Spinal cord (tissue), 10 donors: ENCODE results near the gene CBFA2T2. TPM values are rescaled to one million over a fixed set of nuclear protein-coding genes. Genes with fewer than 3 reads are reported as not detected.

Experiments used
- DNase-seq, 6 donors: peaks; one replicate each; pipeline versions ENCODE4 v3.0.0 to v3.0.0-alpha.2; 2013 to 2015; ENCODE audit warnings: low spot score in 6 of 6, low read depth in 4 of 6
- H3K27ac ChIP-seq: one replicate; pipeline ENCODE4 v1.5.1; 2013; ENCODE audit warnings: low read depth, low read length, control low read depth
- H3K27me3 ChIP-seq: one replicate; pipeline ENCODE4 v1.6.1; 2013; ENCODE audit warnings: low read length; ENCODE audit not compliant: control insufficient read depth, insufficient read depth
- H3K36me3 ChIP-seq: one replicate; pipeline ENCODE4 v1.6.1; 2013; ENCODE audit warnings: low read length; ENCODE audit not compliant: control insufficient read depth, insufficient read depth
- H3K4me1 ChIP-seq: one replicate; pipeline ENCODE4 v1.6.1; 2013; ENCODE audit warnings: low read length; ENCODE audit not compliant: control insufficient read depth, insufficient read depth
- H3K4me3 ChIP-seq: one replicate; pipeline ENCODE4 v1.5.1; 2013; ENCODE audit warnings: low read depth, low read length, control low read depth
- H3K9me3 ChIP-seq: one replicate; pipeline ENCODE4 v1.6.1; 2013; ENCODE audit warnings: low read length; ENCODE audit not compliant: control insufficient read depth, insufficient read depth
- WGBS: methylation state at CpG from one replicate; pipeline ENCODE4 v1.1.5; 2013; ENCODE audit warnings: missing lambda C conversion rate; ENCODE audit not compliant: insufficient coverage; 5-methylcytosine and 5-hydroxymethylcytosine counted together
- polyA plus RNA-seq, 2 donors: library from polyadenylated mRNA; unstranded; fragments of 120-200 nt; gene quantifications; one replicate each; pipeline ENCODE4 v1.2.1, GENCODE V29; 2013; ENCODE audit not compliant: insufficient read length in 2 of 2
- total RNA-seq, 2 donors: library from RNA; depleted of rRNA in 1 of 2; stranded (reverse); fragments of 120-200 nt in 1 of 2; fragments of >200 nt in 1 of 2; gene quantifications; one replicate each; pipeline versions ENCODE4 v1.2.3 to v1.2.4, GENCODE V29; 2013 to 2014
- donor health status: healthy.

The CBFA2T2 gene
- total and polyA plus RNA-seq, 4 donors: 14.5 to 33.3 (median 19.1) TPM

DNA sequence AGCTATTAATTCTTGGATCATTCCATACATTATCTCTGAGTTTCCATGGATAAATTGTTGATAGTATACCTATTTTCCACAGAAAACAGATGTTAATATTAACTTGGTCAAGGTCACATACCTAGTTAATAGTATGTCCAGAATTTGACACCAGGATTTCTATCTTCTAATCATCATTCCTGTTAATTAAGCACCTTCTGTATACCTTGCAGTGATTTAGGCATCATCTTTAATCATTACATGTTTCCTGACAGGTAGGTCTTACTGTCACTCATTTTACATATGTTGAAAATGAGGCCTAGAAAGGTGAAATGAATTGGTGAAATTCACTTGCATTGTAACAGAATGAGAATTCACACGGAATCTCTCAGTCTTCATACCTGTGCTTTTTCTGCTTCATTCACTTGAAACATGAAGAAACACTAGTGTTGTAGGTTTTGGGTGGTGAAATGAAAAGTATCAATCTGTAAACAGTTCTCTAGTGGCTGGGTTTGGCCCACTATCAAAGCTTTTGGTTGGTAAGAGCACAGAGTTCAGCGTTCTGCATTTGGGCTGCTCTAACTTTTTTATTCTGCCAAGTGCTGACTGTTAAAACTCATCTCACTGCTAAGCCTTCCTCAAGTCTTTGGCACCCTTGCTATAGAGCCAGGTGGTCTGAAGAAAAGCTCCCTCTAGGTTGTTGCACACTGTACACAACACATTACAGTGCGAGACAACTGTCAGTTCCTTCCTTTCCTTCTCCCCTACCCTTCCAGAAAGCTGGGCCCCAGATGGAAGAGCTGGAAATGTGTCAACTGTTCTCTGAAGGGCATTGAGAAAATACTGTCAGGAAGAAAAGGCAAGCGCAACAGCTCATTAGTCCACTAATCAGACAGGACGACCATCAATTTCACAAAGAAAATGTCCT is 114.4 kb downstream of the CBFA2T2 start:
- Histone ChIP-seq H3K36me3 (no peaks in the 10 kb centered on the region), H3K27me3 (no peaks in the 10 kb centered on the region), H3K4me3 (no peak overlapping the region), H3K27ac (peak overlapping the region; percentile 4), H3K9me3 (no peaks in the 10 kb centered on the region), H3K4me1 (no peaks in the 10 kb centered on the region)
- DNase-seq: peak; percentile 24 to 96 (median 36)
- WGBS: 45% methylated on average over 1 of the region's 5 CpGs

DNA sequence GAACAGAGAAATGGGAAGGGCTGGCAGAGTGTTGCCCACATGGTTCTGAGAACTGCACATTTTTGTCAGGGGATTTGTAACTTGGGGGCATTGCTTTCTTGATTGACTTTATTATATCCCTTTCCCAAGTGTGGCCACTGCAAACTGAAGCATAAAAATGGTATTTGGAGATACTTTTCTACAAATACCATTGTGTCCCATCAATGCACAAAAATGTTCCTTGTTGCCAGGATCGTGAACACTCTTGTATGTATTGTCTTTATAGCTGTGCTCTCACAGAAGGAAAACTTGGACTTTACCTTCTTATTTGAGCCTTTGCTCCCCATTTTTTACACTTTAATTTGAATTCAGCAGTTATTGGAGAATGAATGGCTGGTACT is 115.1 kb downstream of the CBFA2T2 start:
- Histone ChIP-seq H3K4me1 (no peaks in the 10 kb centered on the region), H3K27ac (no peak overlapping the region), H3K4me3 (no peak overlapping the region), H3K27me3 (no peaks in the 10 kb centered on the region), H3K9me3 (no peaks in the 10 kb centered on the region), H3K36me3 (peaks cover 2% of the 10 kb centered on the region)
- no peak for DNase-seq
- WGBS: no CpG with 5 or more reads among the region's 1 CpG

DNA sequence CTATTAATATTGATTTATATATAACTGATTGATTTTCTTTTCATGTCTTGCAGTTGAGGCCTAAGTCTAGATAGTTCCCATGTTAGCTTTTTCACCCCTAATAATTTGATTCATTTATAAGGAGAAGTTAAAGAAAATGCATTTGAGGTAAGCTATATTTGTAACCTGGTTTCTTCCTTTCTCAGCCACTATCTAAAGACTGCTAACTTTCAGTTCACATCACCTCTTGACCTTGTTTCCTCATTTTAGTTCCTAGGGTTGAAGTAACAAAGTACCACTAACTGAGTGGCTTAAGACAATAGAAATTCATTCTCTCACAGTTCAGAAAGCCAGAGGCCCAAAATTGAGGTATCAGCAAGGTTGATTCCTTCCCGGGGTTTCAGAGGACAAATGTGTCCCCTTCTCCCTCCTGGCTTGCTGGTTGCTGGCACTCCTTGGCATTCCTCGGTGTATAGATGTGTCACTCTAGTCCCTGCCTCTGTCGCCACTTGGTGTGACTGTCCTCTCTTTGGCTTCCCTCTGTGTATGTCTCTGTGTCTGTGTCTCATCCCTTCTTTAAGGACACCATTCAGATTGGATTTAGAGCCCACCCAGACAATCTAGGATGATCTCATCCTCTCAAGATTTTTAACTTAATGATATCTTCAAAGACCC is 116.3 kb downstream of the CBFA2T2 start:
- no peaks in the 10 kb centered on the region for H3K27me3 ChIP-seq
- no peak overlapping the region for H3K4me3 ChIP-seq
- no peaks in the 10 kb centered on the region for H3K9me3 ChIP-seq
- DNase-seq: no peak
- H3K36me3 ChIP-seq: peaks cover 3% of the 10 kb centered on the region
- WGBS: 83% methylated on average over 3 of the region's 3 CpGs
- H3K4me1 ChIP-seq: no peaks in the 10 kb centered on the region
- no peak overlapping the region for H3K27ac ChIP-seq

DNA sequence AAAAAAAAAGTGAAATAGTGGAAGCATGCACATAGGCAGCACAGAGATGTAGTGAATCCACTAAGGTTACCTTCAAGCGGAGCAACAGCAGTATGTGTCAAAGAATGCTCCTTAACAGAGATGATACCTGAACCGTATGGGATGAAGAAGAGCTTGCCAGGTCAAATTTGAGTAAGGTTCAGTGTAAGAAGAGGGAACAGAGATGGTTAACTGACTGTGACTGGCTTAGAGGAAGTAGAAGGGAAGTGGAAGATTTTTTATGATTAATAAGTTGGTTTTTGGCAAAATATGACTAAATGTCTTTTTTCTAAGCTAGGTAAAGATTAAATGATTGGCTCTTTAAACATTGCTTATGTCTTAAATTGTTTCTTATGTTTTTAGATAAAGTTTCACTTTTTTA is 119.6 kb downstream of the CBFA2T2 start:
- H3K27me3 ChIP-seq: no peaks in the 10 kb centered on the region
- no peak overlapping the region for H3K4me3 ChIP-seq
- H3K27ac ChIP-seq: no peak overlapping the region
- 95% methylated on average over 2 of the region's 2 CpGs for WGBS
- H3K4me1 ChIP-seq: no peaks in the 10 kb centered on the region
- DNase-seq: no peak
- H3K9me3 ChIP-seq: no peaks in the 10 kb centered on the region
- H3K36me3 ChIP-seq: peaks cover 3% of the 10 kb centered on the region

DNA sequence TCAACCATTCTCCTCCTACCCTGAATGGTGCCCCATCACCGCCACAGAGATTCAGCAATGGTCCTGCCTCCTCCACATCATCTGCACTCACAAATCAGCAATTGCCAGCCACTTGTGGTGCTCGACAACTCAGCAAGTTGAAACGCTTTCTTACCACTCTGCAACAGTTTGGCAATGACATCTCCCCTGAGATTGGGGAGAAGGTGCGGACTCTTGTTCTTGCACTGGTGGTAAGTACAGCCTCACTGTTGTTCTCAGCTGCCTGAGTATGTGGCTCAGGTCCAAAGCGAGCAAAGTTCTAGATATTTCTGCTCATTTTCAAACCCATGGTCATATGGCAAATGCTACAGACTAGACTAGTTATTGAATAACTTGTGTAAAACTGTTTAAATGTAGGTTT is 121.2 kb downstream of the CBFA2T2 start:
- Histone ChIP-seq H3K4me3 (no peak overlapping the region), H3K36me3 (peaks cover 3% of the 10 kb centered on the region), H3K4me1 (no peaks in the 10 kb centered on the region), H3K9me3 (no peaks in the 10 kb centered on the region), H3K27me3 (no peaks in the 10 kb centered on the region), H3K27ac (no peak overlapping the region)
- no peak for DNase-seq
- 88% methylated on average over 4 of the region's 5 CpGs for WGBS

DNA sequence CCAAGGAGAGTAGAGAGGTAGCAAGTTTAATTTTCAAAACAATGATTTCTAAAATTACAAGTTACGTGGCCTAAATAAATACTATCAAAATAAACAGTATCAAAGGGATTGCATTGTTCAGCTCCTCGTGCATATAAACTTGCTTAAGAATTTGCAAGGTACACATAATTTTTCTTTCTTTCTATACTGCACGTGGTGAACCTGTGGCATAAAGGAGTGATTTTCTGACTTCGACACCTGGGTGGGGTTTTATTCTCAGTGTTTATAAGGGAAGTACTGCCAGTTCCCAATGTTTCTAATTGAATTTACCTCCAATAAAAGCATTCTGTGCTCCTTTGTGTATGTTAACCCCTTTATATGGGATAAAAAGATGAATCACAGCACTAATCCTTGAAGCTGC is 122.1 kb downstream of the CBFA2T2 start:
- Histone ChIP-seq H3K4me1 (no peaks in the 10 kb centered on the region), H3K27me3 (no peaks in the 10 kb centered on the region), H3K36me3 (peaks cover 8% of the 10 kb centered on the region), H3K4me3 (no peak overlapping the region), H3K27ac (no peak overlapping the region), H3K9me3 (no peaks in the 10 kb centered on the region)
- no CpG with 5 or more reads among the region's 4 CpGs for WGBS
- no peak for DNase-seq

DNA sequence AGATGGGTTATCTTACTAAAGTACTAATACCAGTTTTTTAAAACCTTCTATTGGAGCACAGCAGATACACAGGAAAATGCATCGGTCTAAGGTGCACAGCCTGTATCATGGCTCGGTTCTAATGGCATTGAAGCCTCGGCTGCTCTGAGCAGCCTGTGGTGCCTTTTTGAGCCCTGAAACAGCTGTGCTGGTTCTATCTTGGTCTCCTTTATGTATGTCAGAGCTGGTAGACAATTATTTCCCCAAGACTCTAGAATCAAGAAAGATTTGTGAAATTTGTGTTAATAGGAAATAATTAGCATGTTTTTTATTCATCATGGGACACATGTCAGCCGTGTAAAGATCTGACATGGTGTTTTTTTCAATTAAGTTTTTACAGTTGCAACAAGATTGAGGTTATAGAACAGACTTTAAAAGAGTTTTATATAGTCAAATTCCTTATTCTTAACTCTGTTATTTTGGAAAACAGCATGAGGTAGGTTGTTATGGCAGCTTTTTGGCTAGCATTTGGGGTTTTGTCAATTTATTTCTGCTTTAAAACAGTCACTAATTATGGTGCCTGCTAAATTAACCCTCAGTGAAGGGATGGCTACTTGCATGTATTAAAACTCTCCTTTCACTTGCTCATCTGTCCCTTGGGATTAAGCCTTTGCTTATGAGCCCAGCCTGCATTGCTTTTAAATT is 132.0 kb downstream of the CBFA2T2 start:
- peaks cover 28% of the 10 kb centered on the region for H3K36me3 ChIP-seq
- peak in 2 of 6 donors; percentile 30 to 82 for DNase-seq
- no peaks in the 10 kb centered on the region for H3K9me3 ChIP-seq
- H3K4me3 ChIP-seq: no peak overlapping the region
- no peaks in the 10 kb centered on the region for H3K4me1 ChIP-seq
- H3K27ac ChIP-seq: no peak overlapping the region
- 28% methylated on average over 3 of the region's 4 CpGs for WGBS
- H3K27me3 ChIP-seq: no peaks in the 10 kb centered on the region

DNA sequence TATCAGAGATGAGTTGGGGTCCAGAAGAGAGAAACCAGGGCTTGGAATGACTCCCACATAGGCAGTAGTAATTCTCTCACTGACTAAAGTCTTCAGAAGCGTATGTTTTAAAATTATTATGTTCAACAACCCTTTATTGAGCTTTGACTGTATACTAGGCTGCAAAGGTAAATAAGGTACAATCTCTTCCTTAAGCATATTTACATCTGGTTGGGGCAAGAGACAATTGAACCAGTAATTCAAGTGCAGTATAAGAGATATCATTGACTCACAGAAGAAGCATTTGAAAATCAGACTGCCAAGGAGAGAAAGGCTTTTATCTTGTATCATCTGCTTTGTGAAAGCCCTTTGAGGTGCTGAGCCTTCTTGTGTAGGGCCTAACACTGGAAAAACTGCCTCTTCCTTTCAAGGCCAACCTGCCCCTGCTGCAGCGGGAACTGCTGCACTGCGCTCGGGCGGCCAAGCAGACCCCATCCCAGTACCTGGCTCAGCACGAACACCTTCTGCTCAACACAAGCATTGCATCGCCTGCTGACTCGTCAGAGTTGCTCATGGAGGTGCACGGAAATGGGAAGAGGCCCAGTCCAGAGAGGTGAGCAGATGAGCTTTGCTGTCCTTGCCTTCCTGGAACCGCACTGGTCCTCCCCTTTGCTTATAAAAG is 132.9 kb downstream of the CBFA2T2 start:
- H3K4me3 ChIP-seq: no peak overlapping the region
- no peak for DNase-seq
- 100% methylated on average over 4 of the region's 10 CpGs for WGBS
- no peaks in the 10 kb centered on the region for H3K9me3 ChIP-seq
- H3K36me3 ChIP-seq: peaks cover 26% of the 10 kb centered on the region
- no peaks in the 10 kb centered on the region for H3K27me3 ChIP-seq
- H3K4me1 ChIP-seq: no peaks in the 10 kb centered on the region
- H3K27ac ChIP-seq: no peak overlapping the region

DNA sequence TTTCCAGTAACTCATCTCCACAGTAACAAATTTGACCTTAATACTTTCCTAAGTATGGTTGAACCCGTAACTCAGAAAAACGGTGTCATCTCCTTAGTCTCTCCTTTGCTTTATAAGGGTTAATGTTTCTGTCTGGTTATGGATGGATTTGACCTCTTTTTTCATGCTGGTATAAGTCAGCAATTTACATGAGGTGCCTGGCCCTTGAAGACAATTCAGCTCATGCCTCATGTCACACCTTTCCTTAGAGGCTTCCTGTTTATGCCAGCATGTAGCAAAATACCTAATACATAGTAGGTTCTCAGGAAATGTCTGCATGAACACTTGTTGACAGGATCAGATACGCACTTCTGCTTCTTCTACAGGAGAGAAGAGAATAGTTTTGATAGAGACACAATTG is 134.5 kb downstream of the CBFA2T2 start:
- no CpG with 5 or more reads among the region's 3 CpGs for WGBS
- no peak overlapping the region for H3K27ac ChIP-seq
- no peak overlapping the region for H3K4me3 ChIP-seq
- no peak for DNase-seq
- no peaks in the 10 kb centered on the region for H3K4me1 ChIP-seq
- H3K36me3 ChIP-seq: peaks cover 33% of the 10 kb centered on the region
- H3K27me3 ChIP-seq: no peaks in the 10 kb centered on the region
- no peaks in the 10 kb centered on the region for H3K9me3 ChIP-seq
